ENCODE measurements around the gene CYP4A11.
"Not testable (repeated sequence)": the region's sequence is repeated elsewhere in the genome, so short reads cannot be mapped to it uniquely, and the experiment has no call there.

Gene CYP4A11

DNA sequence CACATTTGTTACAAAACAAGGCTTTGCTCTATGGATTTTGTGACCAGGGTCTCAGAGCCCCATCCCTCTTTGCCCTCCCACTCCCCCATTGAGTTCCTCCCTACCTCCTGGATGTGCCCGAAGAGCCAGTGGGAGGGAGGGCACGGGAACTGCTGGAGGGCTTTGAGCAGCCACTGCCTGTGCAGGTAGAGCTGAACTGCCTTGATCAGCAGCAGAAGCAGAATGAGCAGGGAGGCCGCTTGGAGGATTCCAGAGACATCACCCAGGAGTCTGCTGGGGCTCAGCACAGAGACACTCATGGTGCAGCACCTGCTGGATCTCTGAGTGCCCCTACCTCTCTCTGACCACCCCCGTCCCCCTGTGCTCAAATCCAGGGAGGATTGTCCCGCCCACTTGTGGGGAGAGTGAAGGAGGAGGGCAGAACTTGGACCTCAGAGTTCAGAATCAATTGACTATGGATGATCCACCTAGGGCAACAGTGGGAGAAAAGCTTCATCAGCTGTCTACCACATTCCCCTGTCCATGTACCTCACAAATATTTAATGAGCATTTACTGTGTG, at the start of gene CYP4A11:
Gene CYP4A11 (minus strand): TSS at position 342 of the 560 bp plus-strand sequence. CDS start 43 bp downstream, at position 299.
- no peak for FAIRE-seq

DNA sequence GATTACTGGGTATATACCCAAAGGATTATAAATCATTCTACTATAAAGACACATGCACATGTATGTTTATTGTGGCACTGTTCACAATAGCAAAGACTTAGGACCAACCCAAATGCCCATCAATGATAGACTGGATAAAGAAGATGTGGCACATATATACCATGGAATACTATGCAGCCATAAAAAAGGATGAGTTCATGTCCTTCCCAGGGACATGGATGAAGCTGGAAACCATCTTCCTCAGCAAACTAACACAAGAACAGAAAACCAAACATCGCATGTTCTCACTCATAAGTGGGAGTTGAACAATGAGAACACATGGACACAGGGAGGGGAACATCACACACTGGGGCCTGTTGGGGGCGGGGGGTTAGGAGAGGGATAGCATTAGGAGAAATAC, 49.3 kb upstream of the CYP4A11 start:
- not testable (repeated sequence) for FAIRE-seq

DNA sequence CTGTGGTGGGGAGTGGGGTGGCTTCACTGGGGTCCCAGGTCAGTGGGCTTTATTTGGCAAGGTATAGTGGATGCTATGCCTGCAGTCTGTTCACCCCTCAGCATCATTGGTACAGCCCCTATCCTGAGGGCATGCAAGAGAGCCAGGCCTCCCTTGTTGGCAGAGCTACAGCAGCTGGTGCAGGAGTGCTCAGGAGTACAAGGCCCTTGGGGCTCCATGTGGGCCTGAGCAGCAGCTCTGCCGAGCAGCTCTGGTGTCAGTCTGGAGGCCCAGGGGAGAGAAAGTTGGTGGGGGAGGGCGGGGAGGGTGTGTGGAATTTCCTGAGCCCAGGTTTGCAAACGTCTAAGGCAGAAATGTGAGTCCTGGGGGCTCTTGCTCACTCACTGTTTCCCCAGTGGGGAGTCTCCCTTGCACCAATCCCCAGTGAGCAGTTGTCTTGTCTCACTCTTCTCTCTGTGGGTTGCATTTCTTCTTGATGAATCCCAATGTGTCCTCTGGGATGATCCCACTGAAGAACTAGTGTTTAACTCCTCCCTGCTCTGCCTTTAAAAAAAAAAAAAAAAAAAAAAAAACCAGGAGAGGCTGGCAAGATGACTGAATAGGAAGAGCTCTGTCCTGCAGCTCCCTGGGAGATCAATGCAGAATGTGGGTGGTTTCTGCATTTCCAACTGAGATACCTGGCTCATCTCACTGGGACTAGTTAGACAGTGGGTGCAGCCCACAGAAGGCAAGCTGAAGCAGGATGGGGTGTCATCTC, 42.7 kb upstream of the CYP4A11 start:
- no peak for FAIRE-seq

GRCh38 chr1:46983166-46983829, 42.0 kb upstream of the CYP4A11 start:
- FAIRE-seq, result no peak

- FAIRE-seq, result no peak
Observed at GRCh38 chr1:46969014-46969619, 27.8 kb upstream of the CYP4A11 start.

DNA sequence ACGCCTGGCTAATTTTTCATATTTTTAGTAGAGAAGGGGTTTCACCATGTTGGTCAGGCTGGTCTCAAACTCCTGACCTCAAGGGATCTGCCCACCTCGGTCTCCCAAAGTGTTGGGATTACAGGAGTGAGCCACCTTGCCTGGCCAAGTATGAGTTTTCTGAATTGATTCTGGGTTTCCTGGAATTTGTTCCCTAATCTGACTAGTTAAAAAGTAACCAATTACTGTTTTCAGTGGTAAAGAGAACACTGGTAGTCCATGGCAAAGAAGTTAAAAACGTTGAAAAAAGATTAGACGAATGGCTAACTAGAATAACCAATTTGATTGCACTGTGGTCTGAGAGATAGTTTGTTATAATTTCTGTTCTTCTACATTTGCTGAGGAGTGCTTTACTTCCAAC, 21.0 kb upstream of the CYP4A11 start:
- FAIRE-seq, result not testable (repeated sequence)

- no peak for FAIRE-seq
Observed at GRCh38 chr1:46961066-46961758, 19.9 kb upstream of the CYP4A11 start.

DNA sequence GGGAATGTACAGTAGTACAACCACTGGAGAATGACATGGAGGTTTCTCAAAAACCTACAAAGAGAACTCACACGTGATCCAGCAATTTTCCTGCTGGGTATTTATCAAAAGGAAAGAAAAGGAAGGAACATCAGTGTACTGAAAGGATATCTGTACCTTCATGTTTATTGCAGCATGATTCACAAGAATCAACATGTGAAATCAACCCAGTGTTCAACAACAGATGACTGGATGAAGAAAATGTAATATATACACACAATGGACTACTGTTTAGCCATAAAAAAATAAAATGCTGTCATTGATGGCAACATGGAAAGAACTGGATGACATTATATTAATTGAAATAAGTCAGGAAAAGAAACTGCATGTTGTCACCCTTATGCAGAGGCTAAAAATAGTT, 19.0 kb upstream of the CYP4A11 start:
- no peak for FAIRE-seq

- FAIRE-seq, result not testable (repeated sequence)
Observed at GRCh38 chr1:46955116-46955515, 13.8 kb upstream of the CYP4A11 start.

DNA sequence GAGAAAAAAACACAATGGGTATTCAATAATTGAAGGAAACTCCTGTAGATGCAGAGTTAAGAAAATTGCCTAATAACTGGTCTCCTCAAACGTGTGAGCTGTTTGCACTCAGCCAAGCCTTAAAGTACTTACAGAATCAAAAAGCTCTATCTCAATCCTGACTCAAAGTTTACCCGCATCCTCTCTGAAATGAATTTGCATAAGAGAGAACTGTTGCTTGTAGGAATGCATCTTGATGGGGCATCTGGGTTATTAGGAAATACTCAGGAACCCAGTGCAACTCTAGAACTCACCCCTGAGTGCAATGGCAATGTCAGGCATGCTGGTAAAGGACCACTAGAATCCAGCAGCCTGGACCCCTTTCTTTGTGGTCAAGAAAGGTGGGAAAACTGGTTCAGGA, 12.6 kb upstream of the CYP4A11 start:
- not testable (repeated sequence) for FAIRE-seq

DNA sequence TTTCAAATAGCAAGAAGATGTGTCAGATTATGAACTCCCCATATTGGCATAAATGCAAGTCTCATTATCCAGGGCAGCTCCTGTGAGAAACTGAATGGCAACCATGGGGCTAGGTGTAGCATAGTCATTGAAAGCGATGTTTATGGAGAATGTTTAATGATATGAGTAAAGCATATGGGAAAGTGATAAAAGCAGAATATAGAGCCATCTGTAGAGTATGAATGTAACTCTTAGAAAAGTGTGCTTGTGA, 8.1 kb upstream of the CYP4A11 start:
- FAIRE-seq, result not testable (repeated sequence)

DNA sequence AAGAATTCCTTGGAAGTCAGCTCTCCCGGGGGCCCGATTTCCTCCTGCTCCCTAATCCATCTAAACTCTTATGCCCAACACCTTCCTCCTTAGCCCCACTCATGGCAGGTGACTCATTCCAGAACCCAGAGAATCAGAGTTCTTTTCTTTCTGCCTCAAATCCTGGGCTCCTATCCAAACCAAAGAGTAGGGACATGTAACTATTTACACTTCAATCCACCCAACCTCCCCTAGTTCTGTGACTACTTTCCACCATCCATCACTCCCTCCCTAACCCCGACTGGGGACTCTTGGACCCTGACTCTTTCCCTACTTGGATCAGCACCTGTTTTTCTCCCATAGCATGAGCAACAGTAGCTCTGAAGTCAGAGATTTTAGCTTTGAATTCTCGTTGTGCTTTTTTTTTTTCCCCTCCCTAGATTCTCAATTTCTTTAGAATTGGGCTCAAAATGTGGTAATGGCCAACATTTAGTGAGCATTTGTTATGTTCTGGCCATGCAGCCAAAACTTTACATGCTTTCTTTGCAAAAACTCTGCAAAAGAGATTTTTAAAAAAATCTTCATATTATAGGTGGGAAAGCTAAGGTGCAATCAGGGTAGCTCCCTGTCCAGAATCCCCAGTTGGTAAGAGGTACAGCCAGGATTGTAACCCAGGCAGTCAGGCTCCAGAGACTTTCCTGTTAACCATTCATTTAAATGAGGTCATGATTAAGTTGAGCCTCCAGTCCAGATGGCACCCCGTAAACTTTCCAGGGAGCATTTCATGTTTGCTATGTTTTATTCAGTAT, 7.5 kb upstream of the CYP4A11 start:
- no peak for FAIRE-seq

DNA sequence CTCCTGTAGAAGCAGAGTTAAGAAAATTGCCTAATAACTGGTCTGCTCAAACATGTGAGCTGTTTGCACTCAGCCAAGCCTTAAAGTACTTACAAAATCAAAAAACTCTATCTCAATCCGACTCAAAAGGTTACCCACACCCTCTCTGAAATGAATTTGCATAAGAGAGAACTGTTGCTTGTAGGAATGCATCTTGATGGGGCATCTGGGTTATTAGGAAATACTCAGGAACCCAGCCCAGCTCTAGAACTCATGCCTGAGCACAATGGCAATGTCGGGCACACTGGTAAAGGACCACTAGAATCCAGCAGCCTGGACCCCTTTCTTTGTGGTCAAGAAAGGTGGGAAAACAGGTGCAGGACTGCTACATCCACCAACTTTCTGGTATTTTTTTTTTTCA, 6.4 kb upstream of the CYP4A11 start:
- not testable (repeated sequence) for FAIRE-seq

DNA sequence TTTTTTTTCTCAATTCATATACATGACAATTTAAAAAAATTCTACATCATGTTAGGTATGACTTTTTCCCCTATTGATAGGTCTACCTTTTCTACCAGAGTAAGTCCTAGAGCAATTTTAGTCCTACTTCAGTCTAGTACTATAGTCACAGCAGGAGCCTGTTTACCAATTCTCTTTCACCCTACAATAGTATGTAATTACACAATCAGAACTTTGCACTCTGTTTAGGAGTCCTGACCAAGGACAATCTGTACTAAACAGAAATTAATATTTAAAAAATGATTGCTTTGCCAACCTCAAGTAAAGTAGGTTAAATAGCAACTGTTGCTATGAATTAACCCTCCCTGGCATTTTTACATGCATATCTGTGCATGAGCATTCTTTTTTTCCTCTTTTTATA, 810 bp upstream of the CYP4A11 start:
- no peak for FAIRE-seq

GRCh38 chr1:46940307-46940706, 969 bp downstream of the CYP4A11 start:
- no peak for FAIRE-seq

DNA sequence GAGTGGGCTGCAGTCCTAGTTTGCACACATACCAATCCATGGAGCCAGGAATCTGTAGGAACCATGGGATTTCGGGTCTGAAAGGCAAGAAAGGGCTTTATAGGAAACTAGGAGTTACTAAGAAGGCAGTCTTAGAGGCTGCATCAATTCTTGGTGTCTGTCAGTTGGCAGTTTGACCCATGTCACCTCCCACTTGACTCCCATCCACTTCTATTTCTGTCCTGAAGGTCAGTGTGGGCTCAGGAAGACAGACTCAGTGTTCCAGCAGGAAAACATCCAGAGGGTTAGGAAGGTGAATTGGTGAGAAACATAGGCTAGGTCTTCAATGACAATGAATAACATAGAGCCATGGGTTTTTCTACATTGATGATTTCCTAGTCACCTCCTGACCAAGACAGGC, 4.0 kb downstream of the CYP4A11 start:
- FAIRE-seq, result no peak

DNA sequence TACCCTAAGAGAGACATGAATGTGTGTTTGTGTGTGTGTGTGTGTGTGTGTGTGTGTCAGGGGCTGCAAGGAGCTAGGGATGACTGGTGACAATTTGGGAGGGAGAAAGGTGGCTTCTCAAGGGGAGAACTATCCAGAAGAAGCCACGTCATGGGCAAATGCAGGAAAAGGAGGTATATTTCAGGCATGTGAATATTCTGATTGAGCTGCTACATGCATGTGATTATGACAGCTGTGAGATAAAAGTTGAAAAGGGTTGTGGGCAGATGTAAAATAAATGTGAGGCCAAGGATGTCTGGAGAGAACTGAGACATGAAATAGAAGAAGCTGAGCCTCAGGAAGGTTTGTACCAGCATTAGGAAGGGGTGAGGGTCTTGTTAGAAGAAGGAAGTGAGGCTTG, 4.5 kb downstream of the CYP4A11 start:
- FAIRE-seq, result no peak

GRCh38 chr1:46934852-46935251, 6.4 kb downstream of the CYP4A11 start:
- not testable (repeated sequence) for FAIRE-seq

DNA sequence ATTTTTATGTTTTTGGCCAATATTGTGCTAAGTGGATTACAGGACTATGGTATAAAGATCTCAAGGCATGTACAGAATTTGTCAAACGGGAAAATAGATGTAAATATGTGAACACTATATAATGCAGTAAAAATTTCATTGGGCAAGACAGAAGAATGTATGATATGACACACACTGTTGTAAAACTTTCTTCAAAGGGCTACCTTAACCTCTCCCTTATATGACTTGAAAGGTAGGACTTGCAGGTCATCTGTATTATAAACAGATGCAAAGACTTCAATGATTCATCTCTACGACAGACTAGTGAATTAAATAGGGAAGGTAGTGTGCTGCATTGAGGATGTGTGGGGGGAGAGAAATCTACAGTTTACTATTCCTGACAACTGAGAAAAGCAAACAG, 9.3 kb downstream of the CYP4A11 start:
- not testable (repeated sequence) for FAIRE-seq

DNA sequence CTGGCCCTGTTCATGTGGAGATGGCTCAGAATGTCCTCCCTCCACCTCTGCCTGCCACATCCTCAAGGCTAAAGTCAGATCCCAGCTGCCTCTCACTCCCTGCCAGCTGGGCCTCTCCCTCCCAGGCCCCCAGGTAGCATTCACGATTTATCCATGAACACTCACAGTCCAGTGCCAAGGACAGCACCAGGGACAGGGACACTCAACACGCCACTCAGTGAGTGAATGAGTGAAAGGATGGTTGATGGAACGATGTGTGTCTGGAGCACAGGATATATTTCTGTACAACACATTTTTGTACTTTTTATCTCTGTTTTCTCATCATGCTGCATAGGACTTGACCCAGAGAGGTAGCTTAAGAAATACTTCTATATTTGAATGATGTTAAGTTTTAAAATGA, 10.1 kb downstream of the CYP4A11 start:
- no peak for FAIRE-seq

DNA sequence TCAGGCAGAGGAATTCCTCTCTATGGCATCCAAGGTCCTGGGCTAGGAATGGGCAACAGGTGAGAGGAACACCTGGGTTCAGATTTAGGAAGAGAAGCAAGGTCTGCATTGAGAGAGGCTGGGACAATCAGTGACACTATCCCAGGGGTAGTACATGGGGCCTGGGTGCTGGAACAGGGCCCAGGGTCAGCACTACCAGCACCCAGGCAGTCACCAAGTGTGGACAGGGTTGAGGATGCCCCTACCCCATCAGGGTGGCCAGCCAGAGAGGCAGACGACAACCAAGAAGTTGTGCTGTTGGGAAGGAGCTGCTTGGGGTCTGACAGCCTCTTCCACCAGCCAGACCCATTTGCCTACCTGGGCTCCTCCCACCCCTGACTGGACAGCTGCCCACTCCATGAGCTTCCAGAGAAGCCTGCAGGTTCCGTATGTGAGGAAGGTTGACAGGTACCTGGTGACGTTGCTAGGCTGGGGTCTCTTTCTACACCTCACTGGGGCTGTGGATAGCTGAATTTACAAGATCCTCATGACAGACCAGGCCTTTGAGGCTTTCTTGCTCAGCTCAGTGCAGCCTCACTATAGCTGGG, 13.9 kb downstream of the CYP4A11 start:
- FAIRE-seq, result no peak

DNA sequence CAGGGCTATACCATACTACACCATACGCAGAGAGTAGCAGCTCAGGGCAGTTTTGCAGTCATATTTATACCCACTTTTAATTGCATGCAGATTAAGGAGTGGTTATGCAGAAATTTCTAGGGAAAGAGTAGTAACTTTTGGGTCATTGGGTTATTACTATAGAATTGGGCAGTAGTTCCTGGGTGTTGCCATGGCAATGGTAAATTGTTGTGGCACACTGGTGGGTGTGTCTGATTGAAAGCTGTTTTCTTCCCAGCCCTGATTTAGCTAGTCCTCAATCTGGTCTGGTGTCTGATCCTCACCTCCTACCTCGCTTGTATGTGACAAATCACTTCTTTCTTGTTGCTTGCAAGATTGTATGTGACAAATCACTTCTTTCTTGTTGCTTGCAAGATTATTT, 30.5 kb downstream of the CYP4A11 start:
- FAIRE-seq, result no peak
